IMR-90 (cell line): ENCODE results near the gene MYO3B. TPM values are rescaled to one million over a fixed set of nuclear protein-coding genes. Genes with fewer than 3 reads are reported as not detected.

Experiments used
- ATAC-seq: fragments of 200-7000 bp; cut with Tn5 transposase; 2 replicates; pipeline ENCODE4 v1.9.1; 2020; ENCODE audit warnings: low read depth, mild to moderate bottlenecking, moderate library complexity
- BruUV-seq: library from RNA; stranded (reverse); fragments of 400-500 nt; replicated peaks from 2 replicates; lab custom pipeline; 2021; lab: Mats Ljungman, UMichigan
- CTCF ChIA-PET: fragments of 300-600 bp; formaldehyde crosslinking; extraction: SDS; loops from one replicate; lab custom pipeline; 2021; ENCODE audit warnings: antibody characterized with exemption; lab: Yijun Ruan, JAX
- POLR2A ChIA-PET: fragments of 300-600 bp; sonication (Branson Sonifier 250); formaldehyde crosslinking; loops from one replicate; lab custom pipeline; 2022; ENCODE audit warnings: antibody characterized with exemption; ENCODE audit not compliant: unreplicated experiment; lab: Charles Lee
- DNase-seq: peaks from one replicate; pipeline ENCODE4 v3.0.0; 2013
- H2AFZ ChIP-seq: replicated peaks from 2 replicates; pipeline ENCODE3; 2013; ENCODE audit warnings: low read length, mild to moderate bottlenecking; ENCODE audit not compliant: poor library complexity
- H2AK5ac ChIP-seq: 2 replicates; pipeline ENCODE4 v1.6.1; 2013; ENCODE audit warnings: low read depth, low read length, inconsistent platforms
- H2AK9ac ChIP-seq: replicated peaks from 2 replicates; pipeline ENCODE3; 2013; ENCODE audit warnings: mild to moderate bottlenecking, low read depth, low read length, moderate library complexity; ENCODE audit not compliant: poor library complexity
- H2BK120ac ChIP-seq: 2 replicates; pipeline ENCODE4 v1.6.1; 2013; ENCODE audit warnings: low read depth, low read length, inconsistent platforms
- H2BK15ac ChIP-seq: 3 replicates; pipeline ENCODE4 v1.6.1; 2013; ENCODE audit warnings: low read depth, low read length, inconsistent platforms
- H2BK20ac ChIP-seq: 2 replicates; pipeline ENCODE4 v1.6.1; 2013; ENCODE audit warnings: low read depth, mild to moderate bottlenecking, inconsistent platforms, low read length, moderate library complexity
- H2BK5ac ChIP-seq: 2 replicates; pipeline ENCODE4 v1.6.1; 2013; ENCODE audit warnings: mild to moderate bottlenecking, low read depth, low read length, inconsistent platforms; ENCODE audit not compliant: poor library complexity, severe bottlenecking
- H3K14ac ChIP-seq: replicated peaks from 2 replicates; pipeline ENCODE4 v1.6.1; 2013; ENCODE audit warnings: low read depth, low read length, inconsistent platforms
- H3K18ac ChIP-seq: 2 replicates; pipeline ENCODE4 v1.6.1; 2013; ENCODE audit warnings: low read depth, low read length, control low read depth
- H3K23ac ChIP-seq: 2 replicates; pipeline ENCODE4 v1.6.1; 2013; ENCODE audit warnings: low read depth, low read length, inconsistent platforms
- H3K27ac ChIP-seq: 2 replicates; pipeline ENCODE4 v1.5.1; 2013; ENCODE audit warnings: mild to moderate bottlenecking, control low read depth, low read length; ENCODE audit not compliant: insufficient read depth
- H3K27me3 ChIP-seq: 2 replicates; pipeline ENCODE4 v1.6.1; 2013; ENCODE audit warnings: low read length; ENCODE audit not compliant: control insufficient read depth, insufficient read depth
- H3K36me3 ChIP-seq: 2 replicates; pipeline ENCODE4 v1.6.1; 2013; ENCODE audit warnings: low read length, mixed read lengths; ENCODE audit not compliant: control insufficient read depth, insufficient read depth
- H3K4ac ChIP-seq: 2 replicates; pipeline ENCODE4 v1.6.1; 2013; ENCODE audit warnings: low read depth, low read length, inconsistent platforms
- H3K4me1 ChIP-seq: 2 replicates; pipeline ENCODE4 v1.6.1; 2013; ENCODE audit warnings: low read length, mixed read lengths; ENCODE audit not compliant: control insufficient read depth, insufficient read depth
- H3K4me2 ChIP-seq: 2 replicates; pipeline ENCODE4 v1.6.1; 2013; ENCODE audit warnings: low read depth, mild to moderate bottlenecking, control low read depth, low read length, moderate library complexity
- H3K4me3 ChIP-seq: 2 replicates; pipeline ENCODE4 v1.5.1; 2013; ENCODE audit warnings: low read depth, mild to moderate bottlenecking, control low read depth, low read length, moderate library complexity; ENCODE audit not compliant: insufficient read depth
- H3K56ac ChIP-seq: 2 replicates; pipeline ENCODE4 v1.6.1; 2013; ENCODE audit warnings: low read length, inconsistent platforms; ENCODE audit not compliant: insufficient read depth; ENCODE audit errors: extremely low read depth
- H3K79me1 ChIP-seq, 2 experiments: 2 replicates each; pipeline ENCODE4 v1.6.1; 2013; ENCODE audit warnings: low read length in 2 of 2, inconsistent platforms in 1 of 2, low read depth in 1 of 2
- H3K9ac ChIP-seq: 2 replicates; pipeline ENCODE4 v1.6.1; 2013; ENCODE audit warnings: low read depth, low read length, control low read depth
- H3K9me1 ChIP-seq: 2 replicates; pipeline ENCODE4 v1.6.1; 2013; ENCODE audit warnings: low read length, inconsistent platforms; ENCODE audit not compliant: insufficient read depth
- H3K9me3 ChIP-seq: 2 replicates; pipeline ENCODE4 v1.6.1; 2013; ENCODE audit warnings: low read length; ENCODE audit not compliant: control insufficient read depth, insufficient read depth
- H4K20me1 ChIP-seq: 2 replicates; pipeline ENCODE4 v1.6.1; 2013; ENCODE audit warnings: low read length, inconsistent platforms; ENCODE audit not compliant: insufficient read depth
- H4K5ac ChIP-seq: 2 replicates; pipeline ENCODE4 v1.6.1; 2013; ENCODE audit warnings: mild to moderate bottlenecking, low read depth, low read length, control low read depth
- H4K8ac ChIP-seq, 2 experiments: 2 replicates each; pipeline ENCODE4 v1.6.1; 2013; ENCODE audit warnings: low read depth in 2 of 2, low read length in 2 of 2, control low read depth in 1 of 2, inconsistent platforms in 1 of 2
- H4K91ac ChIP-seq: 2 replicates; pipeline ENCODE4 v1.6.1; 2013; ENCODE audit warnings: low read depth, low read length, inconsistent platforms; ENCODE audit not compliant: insufficient read depth
- FOS ChIP-seq: fragments of 150-350 bp; IDR thresholded peaks from 2 replicates; pipeline ENCODE4 v1.6.1; 2016; ENCODE audit warnings: low read depth, low read length
- NFE2L2 ChIP-seq: fragments of 150-350 bp; IDR thresholded peaks from 2 replicates; pipeline ENCODE4 v1.6.1; 2016; ENCODE audit warnings: low read depth, mild to moderate bottlenecking, low read length
- WGBS, 2 experiments: methylation state at CpG; one replicate each; pipeline versions ENCODE4 v1.1.5 to v1.1.7; 2013; ENCODE audit warnings: missing lambda C conversion rate in 2 of 2; ENCODE audit not compliant: insufficient read length in 1 of 2; ENCODE audit errors: extremely low coverage in 2 of 2; 5-methylcytosine and 5-hydroxymethylcytosine counted together
- dilution Hi-C: fragments of 300-500 bp; cut with HindIII; formaldehyde crosslinking; loops from one replicate; pipeline ENCODE4 v1.14.3; 2018; ENCODE audit warnings: low sequenced_read_pairs; ENCODE audit not compliant: unreplicated experiment
- in situ Hi-C: fragments of 300-500 bp; cut with MboI; formaldehyde crosslinking; loops from 3 replicates; pipeline ENCODE4 v1.14.3; 2019; ENCODE audit warnings: low sequenced_read_pairs, inconsistent platforms, mixed read lengths
- intact Hi-C: fragments of 100-400 bp; cut with micrococcal nuclease; formaldehyde crosslinking; loops from 2 replicates; pipeline ENCODE4 v1.10.0; 2022
- polyA plus RNA-seq, 3 experiments: library from polyadenylated mRNA; depleted of rRNA; stranded (reverse); fragments of >200 nt; gene quantifications; 2 replicates each; pipeline ENCODE4 v1.2.3, GENCODE V29; 2012; ENCODE audit warnings: low replicate concordance in 1 of 3
- total RNA-seq: library from RNA; depleted of rRNA; stranded (reverse); fragments of >200 nt; gene quantifications from 2 replicates; pipeline ENCODE4 v1.2.3, GENCODE V29; 2012
- TF ChIP-seq, protein P1 (sequence below): fragments of 150-350 bp; IDR thresholded peaks from 2 replicates; pipeline ENCODE4 v1.6.1; 2017; ENCODE audit warnings: mild to moderate bottlenecking, antibody characterized with exemption, low read length, low read depth

The MYO3B gene
- total and polyA plus RNA-seq, 2 of the 4 experiments (the other 2 are of a cell fraction): 0.02 TPM; not detected in 1

DNA sequence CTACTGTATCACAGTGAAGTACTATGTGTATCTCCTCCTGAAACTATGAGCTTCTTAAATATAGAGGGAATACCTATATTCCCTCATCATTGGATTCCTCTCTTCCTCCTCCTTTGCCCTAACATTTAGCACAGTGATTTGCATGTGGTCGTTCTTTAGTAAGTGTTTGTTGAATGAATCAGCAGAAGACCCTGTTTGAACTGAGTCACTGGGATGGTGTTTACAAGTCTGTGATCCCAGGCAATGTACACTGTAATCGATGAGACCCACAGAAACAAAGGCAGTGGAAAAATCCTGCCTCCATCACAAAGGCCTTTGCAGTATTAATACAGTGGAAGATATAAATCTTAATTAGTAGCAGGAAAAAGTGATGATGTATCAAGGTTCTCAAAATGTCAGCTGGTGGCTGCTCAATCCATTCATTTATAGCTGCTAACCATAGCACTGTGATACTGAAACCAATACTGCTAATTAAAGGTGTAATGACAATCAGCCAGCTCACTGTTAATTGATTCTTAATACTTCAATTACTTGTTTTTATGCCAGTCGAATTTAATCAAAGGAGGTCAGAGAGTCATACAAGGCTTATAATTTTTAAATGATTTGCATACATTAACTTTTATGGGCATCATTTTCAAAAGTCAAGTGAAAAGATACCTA, 20.8 kb upstream of the MYO3B start:
- H3K27ac ChIP-seq: peak overlapping the region; percentile 21; the same call in 1 of the 2 replicates
- no peak overlapping the region for H3K9ac ChIP-seq
- peak overlapping the region; percentile 38; the same call in 1 of the 2 replicates for H2BK120ac ChIP-seq
- H4K8ac ChIP-seq: peak overlapping the region in 1 of 2 experiments; percentile 52; a peak in 2 of 4 replicates
- no peaks in the 10 kb centered on the region for H3K9me3 ChIP-seq
- BruUV-seq: no TSS peak
- H4K91ac ChIP-seq: no peak overlapping the region
- H3K9me1 ChIP-seq: 0 out of 2 replicates have a peak, but pooled peaks cover 2% of the 10 kb centered on the region
- H3K36me3 ChIP-seq: no peaks in the 10 kb centered on the region
- H3K18ac ChIP-seq: 0 out of 2 replicates have a peak overlapping the region, but pooled peaks have one; percentile 71
- intact Hi-C loops: no loop called here
- no peak overlapping the region for H3K56ac ChIP-seq
- ChIA-PET CTCF (no interaction called here), POLR2A (no interaction called here)
- no peak overlapping the region for H2AK5ac ChIP-seq
- H3K4ac ChIP-seq: no peak overlapping the region
- no peak overlapping the region for H2AK9ac ChIP-seq
- peak overlapping the region; percentile 52 for H2BK20ac ChIP-seq
- H3K4me3 ChIP-seq: no peak overlapping the region
- H3K4me2 ChIP-seq: peak overlapping the region; percentile 0; the same call in 1 of the 2 replicates
- peak; percentile 79 for TF ChIP-seq FOS
- TF ChIP-seq, protein P1, sequence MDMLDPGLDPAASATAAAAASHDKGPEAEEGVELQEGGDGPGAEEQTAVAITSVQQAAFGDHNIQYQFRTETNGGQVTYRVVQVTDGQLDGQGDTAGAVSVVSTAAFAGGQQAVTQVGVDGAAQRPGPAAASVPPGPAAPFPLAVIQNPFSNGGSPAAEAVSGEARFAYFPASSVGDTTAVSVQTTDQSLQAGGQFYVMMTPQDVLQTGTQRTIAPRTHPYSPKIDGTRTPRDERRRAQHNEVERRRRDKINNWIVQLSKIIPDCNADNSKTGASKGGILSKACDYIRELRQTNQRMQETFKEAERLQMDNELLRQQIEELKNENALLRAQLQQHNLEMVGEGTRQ: no peak
- TF ChIP-seq NFE2L2: peak; percentile 54; the same call in 1 of the 2 replicates
- peaks cover 9% of the 10 kb centered on the region for H3K4me1 ChIP-seq
- no peaks in the 10 kb centered on the region for H3K27me3 ChIP-seq
- WGBS, 2 experiments: no CpG with 5 or more reads among the region's 3 CpGs
- H3K14ac ChIP-seq: no peak overlapping the region
- H4K20me1 ChIP-seq: no peaks in the 10 kb centered on the region
- peak; percentile 86 for DNase-seq
- peak; percentile 76 for ATAC-seq
- H3K79me1 ChIP-seq: no peaks in the 10 kb centered on the region
- no peak overlapping the region for H2BK15ac ChIP-seq
- no peak overlapping the region for H4K5ac ChIP-seq
- dilution Hi-C loops: no loop called here
- no peak overlapping the region for H3K23ac ChIP-seq
- H2AFZ ChIP-seq: no peak overlapping the region
- in situ Hi-C loops: no loop called here
- peak overlapping the region; percentile 22 for H2BK5ac ChIP-seq
